GM21737 (cell line): ENCODE results near the gene TTC39A.
A peak's percentile ranks its signal among the peaks of the same experiment; 100 is the strongest.

Experiments
- ATAC-seq: cut with Tn5 transposase; IDR thresholded peaks from one replicate; pipeline ENCODE4 v1.9.1; 2021; ENCODE audit warnings: mild to moderate bottlenecking, moderate library complexity; ENCODE audit not compliant: unreplicated experiment

TTC39A gene

GRCh38 chr1:51299185-51299885 lies 31.0 kb downstream of the TTC39A start:
- no peak for ATAC-seq

- ATAC-seq = no peak
These were observed 32.0 kb downstream of the TTC39A start for GRCh38 chr1:51298322-51298705.

- no peak for ATAC-seq
These were observed 32.7 kb downstream of the TTC39A start for GRCh38 chr1:51297401-51298321.

GRCh38 chr1:51296383-51297357 lies 33.7 kb downstream of the TTC39A start:
- peak; percentile 58 for ATAC-seq

- ATAC-seq = no peak
These were observed 34.4 kb downstream of the TTC39A start for GRCh38 chr1:51295926-51296325.

- no peak for ATAC-seq
These were observed 35.7 kb downstream of the TTC39A start for GRCh38 chr1:51294566-51295184.

- ATAC-seq = no peak
These were observed 36.4 kb downstream of the TTC39A start for GRCh38 chr1:51293898-51294515.

- ATAC-seq = no peak
These were observed 39.9 kb downstream of the TTC39A start for GRCh38 chr1:51290489-51290847.

GRCh38 chr1:51289676-51290488 lies 40.5 kb downstream of the TTC39A start:
- no peak for ATAC-seq

- no peak for ATAC-seq
These were observed 41.8 kb downstream of the TTC39A start for GRCh38 chr1:51288578-51288977.

GRCh38 chr1:51287966-51288365 lies 42.4 kb downstream of the TTC39A start:
- ATAC-seq = no peak

GRCh38 chr1:51285055-51285454 lies 45.3 kb downstream of the TTC39A start:
- ATAC-seq = peak; percentile 92

- peak; percentile 31 for ATAC-seq
These were observed 45.8 kb downstream of the TTC39A start for GRCh38 chr1:51284487-51284954.

- no peak for ATAC-seq
These were observed 46.4 kb downstream of the TTC39A start for GRCh38 chr1:51283979-51284378.

GRCh38 chr1:51282605-51283004 lies 47.8 kb downstream of the TTC39A start:
- ATAC-seq = no peak

GRCh38 chr1:51281807-51282206 lies 48.6 kb downstream of the TTC39A start:
- ATAC-seq = no peak

GRCh38 chr1:51280321-51280978 lies 49.9 kb downstream of the TTC39A start:
- no peak for ATAC-seq

- ATAC-seq = no peak
These were observed 54.1 kb downstream of the TTC39A start for GRCh38 chr1:51276286-51276685.

- no peak for ATAC-seq
These were observed 55.7 kb downstream of the TTC39A start for GRCh38 chr1:51274676-51275075.
